ENCODE data around the gene TRIM38.
"Not testable (repeated sequence)": the region's sequence is repeated elsewhere in the genome, so short reads cannot be mapped to it uniquely, and the experiment has no call there.

TRIM38 gene

GRCh38 chr6:25927756-25928216 lies 34.8 kb upstream of the TRIM38 start:
- no peak for DNase-seq (ENCODE audit: low read depth in 1 of 2, low spot score in 1 of 2)
- no peak for TF ChIP-seq POLR2AphosphoS5 (IDR thresholded peaks at IDR 0.05; ENCODE audit: low read depth)
- TF ChIP-seq CTCF (IDR thresholded peaks at IDR 0.05; ENCODE audit: insufficient read depth, low read length) = no peak
- TF ChIP-seq GABPA (IDR thresholded peaks at IDR 0.05; ENCODE audit: low read depth) = no peak
- TF ChIP-seq REST (IDR thresholded peaks at IDR 0.05; ENCODE audit: insufficient replicate concordance, low read depth) = no peak
- TF ChIP-seq SPI1 (IDR thresholded peaks at IDR 0.05; ENCODE audit: borderline replicate concordance, low read depth) = no peak
- no peak overlapping the region for H3K27ac ChIP-seq (replicated peaks)
- no peak overlapping the region for H3K4me3 ChIP-seq (replicated peaks; ENCODE audit: insufficient read depth, low read length)
- no peaks in the 10 kb centered on the region for H3K27me3 ChIP-seq (ENCODE audit: insufficient read depth, poor library complexity, severe bottlenecking)

DNA sequence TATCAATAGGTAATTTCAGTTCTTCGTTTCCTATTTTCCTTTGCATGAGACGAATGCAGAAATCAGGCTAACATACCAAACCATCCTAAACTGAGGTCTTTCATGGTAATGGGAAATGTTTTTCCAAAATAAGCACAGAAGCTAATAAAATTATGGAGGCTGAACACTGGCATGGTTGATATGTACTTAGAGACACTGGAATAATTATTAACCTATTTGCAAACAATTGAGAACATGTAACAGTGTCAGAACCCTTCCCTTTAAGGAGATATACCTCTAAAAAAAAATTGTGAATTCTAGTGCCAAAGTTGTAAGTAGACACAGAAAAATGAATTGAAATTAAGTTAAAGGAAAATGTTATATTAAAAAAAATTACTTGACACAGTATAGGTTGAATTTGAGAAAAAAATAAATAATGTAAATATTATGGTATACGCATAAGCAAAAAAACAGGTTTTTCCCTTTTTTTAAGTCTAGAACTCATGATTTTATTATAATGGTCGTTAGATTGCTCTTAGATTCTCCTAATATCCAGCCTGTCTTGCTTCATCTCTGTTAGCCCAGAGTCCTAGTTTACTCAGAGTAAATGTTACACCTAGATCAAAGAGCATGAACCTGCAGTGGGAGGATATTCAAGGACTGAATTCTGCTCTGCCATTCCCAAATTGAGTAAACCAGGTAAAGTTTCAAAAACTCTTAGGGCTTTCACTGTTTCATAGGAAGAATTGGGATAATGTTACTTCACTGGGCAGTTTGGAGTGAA lies 33.9 kb upstream of the TRIM38 start:
- Histone ChIP-seq H3K4me3 (replicated peaks; ENCODE audit: insufficient read depth, low read length) (no peak overlapping the region), H3K27me3 (ENCODE audit: insufficient read depth, poor library complexity, severe bottlenecking) (no peaks in the 10 kb centered on the region), H3K27ac (replicated peaks) (no peak overlapping the region)
- no peak for DNase-seq (ENCODE audit: low read depth in 1 of 2, low spot score in 1 of 2)
- no peak for TF ChIP-seq POLR2AphosphoS5 (IDR thresholded peaks at IDR 0.05; ENCODE audit: low read depth)
- TF ChIP-seq REST (IDR thresholded peaks at IDR 0.05; ENCODE audit: insufficient replicate concordance, low read depth) = no peak
- no peak for TF ChIP-seq GABPA (IDR thresholded peaks at IDR 0.05; ENCODE audit: low read depth)
- TF ChIP-seq CTCF (IDR thresholded peaks at IDR 0.05; ENCODE audit: insufficient read depth, low read length) = no peak
- TF ChIP-seq SPI1 (IDR thresholded peaks at IDR 0.05; ENCODE audit: borderline replicate concordance, low read depth) = no peak

GRCh38 chr6:25929785-25930184 lies 32.8 kb upstream of the TRIM38 start:
- not testable (repeated sequence) for DNase-seq (ENCODE audit: low read depth in 1 of 2, low spot score in 1 of 2); H3K27me3 ChIP-seq (ENCODE audit: insufficient read depth, poor library complexity, severe bottlenecking); H3K27ac ChIP-seq (replicated peaks); H3K4me3 ChIP-seq (replicated peaks; ENCODE audit: insufficient read depth, low read length)

DNA sequence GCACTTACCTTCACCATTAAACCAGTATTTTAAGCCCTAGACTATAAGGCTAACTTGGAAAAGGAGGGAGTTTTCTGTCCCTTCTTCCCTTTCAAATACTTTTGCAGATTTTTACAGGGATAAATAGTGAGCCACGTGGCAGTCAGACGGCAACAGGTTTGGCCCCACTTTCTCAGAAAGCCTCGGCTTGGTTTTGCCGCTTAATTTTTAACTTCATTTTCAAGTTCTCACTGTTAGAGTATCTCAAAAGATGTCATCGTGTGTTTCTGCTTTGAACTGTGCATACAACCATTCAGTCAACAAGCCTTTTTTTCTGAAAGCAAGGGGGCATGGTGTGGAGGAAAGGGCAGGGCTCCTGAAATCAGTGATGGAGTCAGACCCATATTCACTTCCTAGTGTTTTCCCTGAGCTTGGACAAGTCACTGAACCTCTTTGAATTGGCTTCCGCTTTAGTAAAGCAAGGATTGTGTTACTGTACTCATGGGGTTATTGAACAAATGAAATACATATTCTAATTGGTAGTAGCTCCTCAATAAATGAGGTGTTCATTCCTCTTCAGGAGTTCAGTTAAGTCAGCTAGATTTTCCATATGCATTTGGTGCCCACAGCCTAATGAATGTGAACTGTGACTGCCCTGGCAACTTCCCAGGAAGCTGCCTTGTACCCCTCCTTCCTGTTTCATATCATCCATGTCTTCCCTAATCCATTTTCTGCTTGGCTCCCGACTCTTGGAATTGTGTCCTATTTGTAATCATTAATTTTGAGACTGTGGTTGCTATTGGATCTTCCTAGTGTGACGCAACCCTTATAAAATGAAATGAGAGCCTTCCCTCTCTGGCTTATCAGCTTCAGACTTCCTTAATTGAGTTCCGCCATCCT lies 31.8 kb upstream of the TRIM38 start, which contains the start of gene SLC17A2:
Gene SLC17A2 (minus strand): TSS at position 160 of the 879 bp plus-strand sequence. CDS start 4,895 bp downstream, outside the sequence.
- Histone ChIP-seq H3K27ac (replicated peaks) (no peak within 1 kb of the TSS), H3K4me3 (replicated peaks; ENCODE audit: insufficient read depth, low read length) (no peak within 1 kb of the TSS), H3K27me3 (ENCODE audit: insufficient read depth, poor library complexity, severe bottlenecking) (no peaks in the 10 kb centered on the region)
- no peak for TF ChIP-seq CTCF (IDR thresholded peaks at IDR 0.05; ENCODE audit: insufficient read depth, low read length)
- TF ChIP-seq REST (IDR thresholded peaks at IDR 0.05; ENCODE audit: insufficient replicate concordance, low read depth) = no peak
- no peak for TF ChIP-seq SPI1 (IDR thresholded peaks at IDR 0.05; ENCODE audit: borderline replicate concordance, low read depth)
- DNase-seq (ENCODE audit: low read depth in 1 of 2, low spot score in 1 of 2) = no peak
